Measurements from ENCODE around the gene CEBPE. TPM values are rescaled to one million over a fixed set of nuclear protein-coding genes. Genes with fewer than 3 reads are reported as not detected.

Gene CEBPE
- total RNA-seq, 2 donors from 2014 or later = not detected

GRCh38 chr14:23090254-23090636 lies 28.8 kb downstream of the CEBPE start:
- no peak overlapping the region for H3K4me3 ChIP-seq
- intact Hi-C loops (cut with DNase I) = no loop called here
- no peak for DNase-seq
- no peaks in the 10 kb centered on the region for H3K9me3 ChIP-seq
- peaks cover 4% of the 10 kb centered on the region for H3K4me1 ChIP-seq
- TF ChIP-seq, protein P1, sequence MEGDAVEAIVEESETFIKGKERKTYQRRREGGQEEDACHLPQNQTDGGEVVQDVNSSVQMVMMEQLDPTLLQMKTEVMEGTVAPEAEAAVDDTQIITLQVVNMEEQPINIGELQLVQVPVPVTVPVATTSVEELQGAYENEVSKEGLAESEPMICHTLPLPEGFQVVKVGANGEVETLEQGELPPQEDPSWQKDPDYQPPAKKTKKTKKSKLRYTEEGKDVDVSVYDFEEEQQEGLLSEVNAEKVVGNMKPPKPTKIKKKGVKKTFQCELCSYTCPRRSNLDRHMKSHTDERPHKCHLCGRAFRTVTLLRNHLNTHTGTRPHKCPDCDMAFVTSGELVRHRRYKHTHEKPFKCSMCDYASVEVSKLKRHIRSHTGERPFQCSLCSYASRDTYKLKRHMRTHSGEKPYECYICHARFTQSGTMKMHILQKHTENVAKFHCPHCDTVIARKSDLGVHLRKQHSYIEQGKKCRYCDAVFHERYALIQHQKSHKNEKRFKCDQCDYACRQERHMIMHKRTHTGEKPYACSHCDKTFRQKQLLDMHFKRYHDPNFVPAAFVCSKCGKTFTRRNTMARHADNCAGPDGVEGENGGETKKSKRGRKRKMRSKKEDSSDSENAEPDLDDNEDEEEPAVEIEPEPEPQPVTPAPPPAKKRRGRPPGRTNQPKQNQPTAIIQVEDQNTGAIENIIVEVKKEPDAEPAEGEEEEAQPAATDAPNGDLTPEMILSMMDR (IDR thresholded peaks at IDR 0.05) = no peak
- H3K27ac ChIP-seq = no peak overlapping the region
- no peak overlapping the region for H3K9ac ChIP-seq (ENCODE audit: low read depth in 2 of 2, low read length in 2 of 2)
- H3K36me3 ChIP-seq = peaks cover 29% of the 10 kb centered on the region
- no peaks in the 10 kb centered on the region for H3K27me3 ChIP-seq

DNA sequence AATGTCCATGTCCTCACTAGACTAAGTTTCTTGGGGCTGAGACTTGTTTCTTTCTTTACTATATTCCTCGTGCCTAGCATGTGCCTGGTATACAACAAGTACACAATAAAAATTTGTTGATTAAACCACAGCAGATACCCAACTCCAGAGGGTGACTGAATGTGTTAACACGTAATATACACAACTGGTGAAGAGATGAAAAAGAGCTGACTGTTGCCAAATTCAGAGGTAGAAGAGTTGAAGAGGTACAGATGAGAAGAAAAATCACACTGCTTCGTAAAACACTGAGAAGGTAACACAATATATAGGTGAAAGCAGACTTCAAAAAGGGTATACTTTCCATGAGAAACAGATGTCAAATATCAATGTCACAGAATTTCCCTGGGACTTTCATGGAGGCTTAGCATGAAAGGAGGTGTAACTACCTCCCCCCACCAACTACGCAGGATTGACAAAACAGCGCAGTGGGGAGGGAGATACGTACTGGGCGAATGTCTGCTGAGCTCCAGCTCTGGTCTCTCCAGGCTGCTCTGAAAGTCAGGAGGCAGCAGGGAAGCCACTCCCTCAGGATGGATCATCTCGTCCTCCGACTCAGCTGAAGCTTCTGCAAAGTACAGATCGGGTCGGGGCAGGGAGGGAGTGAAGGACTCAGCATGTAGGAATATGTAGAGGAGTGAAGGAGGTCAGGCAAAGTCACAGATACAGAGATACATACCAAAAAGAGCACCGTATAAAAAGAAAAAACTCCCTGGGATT lies 29.4 kb downstream of the CEBPE start:
- DNase-seq = no peak
- H3K27ac ChIP-seq = no peak overlapping the region
- no peak overlapping the region for H3K4me3 ChIP-seq
- H3K27me3 ChIP-seq = no peaks in the 10 kb centered on the region
- TF ChIP-seq, protein P1 (IDR thresholded peaks at IDR 0.05) = no peak
- peaks cover 29% of the 10 kb centered on the region for H3K36me3 ChIP-seq
- no peaks in the 10 kb centered on the region for H3K9me3 ChIP-seq
- peaks cover 4% of the 10 kb centered on the region for H3K4me1 ChIP-seq
- intact Hi-C loops (cut with DNase I) = no loop called here
- no peak overlapping the region for H3K9ac ChIP-seq (ENCODE audit: low read depth in 2 of 2, low read length in 2 of 2)

DNA sequence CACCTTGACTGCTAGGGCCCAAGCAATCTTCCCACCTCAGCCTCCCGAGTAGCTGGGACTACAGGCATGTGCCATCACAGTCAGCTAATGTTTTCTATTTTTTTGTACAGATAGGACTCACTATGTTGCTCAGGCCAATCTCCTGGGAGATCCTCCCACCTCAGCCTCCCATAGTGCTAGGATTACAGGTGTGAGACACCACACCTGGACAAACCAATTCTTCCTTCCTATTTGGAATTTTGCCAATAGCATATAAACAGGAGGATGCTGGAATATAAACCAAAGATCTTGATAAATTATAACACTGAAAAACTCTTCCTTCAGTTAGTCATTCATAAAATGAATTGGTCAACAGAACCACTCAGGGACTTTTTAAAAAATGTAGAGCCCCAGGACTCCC lies 32.5 kb downstream of the CEBPE start:
- Histone ChIP-seq H3K27ac (no peak overlapping the region), H3K9me3 (no peaks in the 10 kb centered on the region), H3K4me1 (no peaks in the 10 kb centered on the region), H3K36me3 (peaks cover 33% of the 10 kb centered on the region), H3K27me3 (no peaks in the 10 kb centered on the region), H3K9ac (ENCODE audit: low read depth in 2 of 2, low read length in 2 of 2) (no peak overlapping the region), H3K4me3 (no peak overlapping the region)
- TF ChIP-seq, protein P1 (IDR thresholded peaks at IDR 0.05) = no peak
- intact Hi-C loops (cut with DNase I) = no loop called here
- no peak for DNase-seq

DNA sequence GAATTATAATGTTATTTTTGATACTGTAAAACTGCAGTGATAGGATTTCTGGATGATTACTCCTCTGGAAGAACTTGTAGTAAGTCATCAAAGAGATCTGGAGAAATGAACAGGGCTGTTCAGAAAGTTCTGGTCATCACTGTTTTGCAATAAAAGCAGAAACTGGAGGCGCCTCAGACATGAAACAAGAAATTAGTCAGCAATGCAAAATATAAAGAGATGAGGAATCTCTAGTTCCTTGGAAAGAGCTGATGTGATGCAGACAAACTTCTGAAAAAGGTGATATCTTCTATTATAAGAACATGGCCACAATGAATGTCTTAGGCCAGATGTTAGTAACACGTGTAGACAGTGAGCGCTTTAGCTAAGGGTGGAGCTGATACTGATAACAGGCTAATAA lies 33.6 kb downstream of the CEBPE start:
- no peaks in the 10 kb centered on the region for H3K4me1 ChIP-seq
- H3K4me3 ChIP-seq = no peak overlapping the region
- no peaks in the 10 kb centered on the region for H3K9me3 ChIP-seq
- peaks cover 36% of the 10 kb centered on the region for H3K36me3 ChIP-seq
- no peak for DNase-seq
- intact Hi-C loops (cut with DNase I) = no loop called here
- no peaks in the 10 kb centered on the region for H3K27me3 ChIP-seq
- H3K9ac ChIP-seq (ENCODE audit: low read depth in 2 of 2, low read length in 2 of 2) = no peak overlapping the region
- TF ChIP-seq, protein P1 (IDR thresholded peaks at IDR 0.05) = no peak
- no peak overlapping the region for H3K27ac ChIP-seq

- H3K9ac ChIP-seq (ENCODE audit: low read depth in 2 of 2, low read length in 2 of 2) = no peak overlapping the region
- intact Hi-C loops (cut with DNase I) = no loop called here
- TF ChIP-seq, protein P1 (IDR thresholded peaks at IDR 0.05) = no peak
- H3K4me3 ChIP-seq = no peak overlapping the region
- no peaks in the 10 kb centered on the region for H3K27me3 ChIP-seq
- H3K36me3 ChIP-seq = peaks cover 55% of the 10 kb centered on the region
- H3K4me1 ChIP-seq = no peaks in the 10 kb centered on the region
- no peak overlapping the region for H3K27ac ChIP-seq
- no peak for DNase-seq
- no peaks in the 10 kb centered on the region for H3K9me3 ChIP-seq
Observed at GRCh38 chr14:23080474-23080873, 38.6 kb downstream of the CEBPE start.

Measured in colonic mucosa (tissue), 4 donors.